Measurements from ENCODE around the gene ADAMTS13. TPM values are rescaled to one million over a fixed set of nuclear protein-coding genes. Genes with fewer than 3 reads are reported as not detected.

ADAMTS13 gene
- total and polyA plus RNA-seq, 2 donors (not counting 3 experiments of a cell fraction or from before 2014, with no cell fraction given), result 1.5 to 2.5 TPM

GRCh38 chr9:133454325-133454724 is 32.2 kb downstream of the ADAMTS13 start:
- no TSS peak for BruUV-seq (replicated peaks)
- Histone ChIP-seq H4K20me1 (replicated peaks; ENCODE audit: control insufficient read depth, extremely low read depth, insufficient read depth, low read length) (no peaks in the 10 kb centered on the region), H3K79me2 (ENCODE audit: control insufficient read depth, insufficient read depth, low read length) (no peaks in the 10 kb centered on the region), H3K4me2 (ENCODE audit: insufficient read depth, low read length) (no peak overlapping the region), H3K9me3 (replicated peaks; ENCODE audit: control insufficient read depth, insufficient read depth, low read length) (no peaks in the 10 kb centered on the region), H3K9me1 (replicated peaks; ENCODE audit: control insufficient read depth, extremely low read depth, insufficient read depth, low read length) (no peaks in the 10 kb centered on the region), H3K4me3 (replicated peaks in 1 of 3; ENCODE audit: insufficient read depth in 1 of 3, low read depth in 1 of 3, low read length in 3 of 3) (no peak overlapping the region), H2AFZ (ENCODE audit: low read depth, low read length) (no peak overlapping the region), H3K27ac (ENCODE audit: insufficient read depth, low read depth, low read length) (no peak overlapping the region), H3K4me1 (ENCODE audit: control insufficient read depth, extremely low read depth, insufficient read depth, low read length) (peaks cover 3% of the 10 kb centered on the region), H3K27me3 (ENCODE audit: control insufficient read depth in 2 of 2, insufficient read depth in 2 of 2, low read length in 2 of 2) (no peaks in the 10 kb centered on the region), H3K9ac (replicated peaks; ENCODE audit: extremely low read depth, insufficient read depth, low read length) (no peak overlapping the region), H3K36me3 (ENCODE audit: control insufficient read depth in 2 of 2, extremely low read depth in 1 of 2, insufficient read depth in 2 of 2, low read length in 2 of 2) (no peaks in the 10 kb centered on the region)
- no peak for TF ChIP-seq FOS (IDR thresholded peaks at IDR 0.05; ENCODE audit: borderline replicate concordance, insufficient read depth, low read length)
- no peak for TF ChIP-seq POLR2AphosphoS5 (IDR thresholded peaks at IDR 0.05; ENCODE audit: insufficient read depth, low read depth, low read length)
- TF ChIP-seq MAX (IDR thresholded peaks at IDR 0.05; ENCODE audit: insufficient read depth, insufficient read length), result no peak
- TF ChIP-seq MYC (IDR thresholded peaks at IDR 0.05; ENCODE audit: low read depth, low read length), result no peak
- no peak for TF ChIP-seq JUN (IDR thresholded peaks at IDR 0.05; ENCODE audit: borderline replicate concordance, insufficient read depth, insufficient read length, low read depth)
- no peak for TF ChIP-seq POLR2A (IDR thresholded peaks at IDR 0.05; ENCODE audit: low read depth, low read length)
- no peak for TF ChIP-seq EZH2 (IDR thresholded peaks at IDR 0.05; ENCODE audit: borderline replicate concordance, low read depth, low read length, severe bottlenecking)
- TF ChIP-seq CTCF (IDR thresholded peaks at IDR 0.05; ENCODE audit: extremely low read depth in 1 of 2, insufficient read depth in 1 of 2, low read depth in 1 of 2, low read length in 2 of 2), result no peak
- TF ChIP-seq GATA2 (IDR thresholded peaks at IDR 0.05; ENCODE audit: insufficient read depth, insufficient read length, low read depth, low read length), result no peak
- CTCF ChIA-PET, result interaction anchor here (1.0 kb wide), 1 partner anchor 10 kb away, joined by 4 read pairs; no protein-coding TSS in a partner anchor
- POLR2A ChIA-PET, result no interaction called here
- dilution Hi-C loops (cut with MboI; ENCODE audit: extremely low pct_ligation_motif_present, low sequenced_read_pairs), result no loop called here
- intact Hi-C loops (cut with micrococcal nuclease), result no loop called here
- DNase-seq (ENCODE audit: low read depth, low spot score) (no peak), FAIRE-seq (no peak)

Measured in endothelial cell of umbilical vein (primary cell).